ENCODE measurements around the gene DENND1A.
"Not testable (repeated sequence)": the region's sequence is repeated elsewhere in the genome, so short reads cannot be mapped to it uniquely, and the experiment has no call there.

DENND1A gene

DNA sequence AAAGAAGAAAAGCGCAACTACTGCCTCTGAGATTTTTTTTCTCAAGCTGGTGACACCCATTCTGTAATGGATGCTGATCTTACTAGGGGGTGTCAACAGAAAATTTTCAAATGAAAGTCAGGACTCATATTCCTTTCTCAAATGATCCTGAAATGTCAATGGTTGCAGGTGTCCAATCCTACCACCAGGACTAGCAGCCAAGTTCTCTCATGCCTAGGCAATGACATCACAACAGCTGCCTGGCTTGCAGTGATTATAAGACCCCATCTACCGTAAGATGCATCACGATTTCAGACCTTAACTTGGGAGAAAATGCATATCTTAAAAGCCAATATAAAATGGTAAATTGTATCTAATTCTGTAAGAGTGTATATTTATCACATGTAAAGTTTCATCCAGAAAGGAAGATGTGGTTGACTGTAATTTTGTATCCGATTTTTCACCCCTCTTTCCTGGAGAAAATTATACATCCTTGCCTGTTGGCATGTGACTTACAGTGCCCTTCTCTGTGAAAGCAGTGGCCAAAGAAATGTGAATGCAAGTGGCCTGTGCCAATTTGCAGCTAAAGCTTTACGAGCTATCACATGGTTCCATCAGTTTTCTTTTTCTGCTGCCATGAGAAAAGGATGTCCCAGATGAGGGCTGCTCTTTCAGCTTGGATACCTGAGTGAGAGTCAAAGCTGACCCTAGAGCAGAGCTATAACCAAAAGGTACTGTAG is 104.4 kb downstream of the DENND1A start:
- no peak for DNase-seq (ENCODE audit: low read depth in 1 of 2, low spot score in 1 of 2)

DNA sequence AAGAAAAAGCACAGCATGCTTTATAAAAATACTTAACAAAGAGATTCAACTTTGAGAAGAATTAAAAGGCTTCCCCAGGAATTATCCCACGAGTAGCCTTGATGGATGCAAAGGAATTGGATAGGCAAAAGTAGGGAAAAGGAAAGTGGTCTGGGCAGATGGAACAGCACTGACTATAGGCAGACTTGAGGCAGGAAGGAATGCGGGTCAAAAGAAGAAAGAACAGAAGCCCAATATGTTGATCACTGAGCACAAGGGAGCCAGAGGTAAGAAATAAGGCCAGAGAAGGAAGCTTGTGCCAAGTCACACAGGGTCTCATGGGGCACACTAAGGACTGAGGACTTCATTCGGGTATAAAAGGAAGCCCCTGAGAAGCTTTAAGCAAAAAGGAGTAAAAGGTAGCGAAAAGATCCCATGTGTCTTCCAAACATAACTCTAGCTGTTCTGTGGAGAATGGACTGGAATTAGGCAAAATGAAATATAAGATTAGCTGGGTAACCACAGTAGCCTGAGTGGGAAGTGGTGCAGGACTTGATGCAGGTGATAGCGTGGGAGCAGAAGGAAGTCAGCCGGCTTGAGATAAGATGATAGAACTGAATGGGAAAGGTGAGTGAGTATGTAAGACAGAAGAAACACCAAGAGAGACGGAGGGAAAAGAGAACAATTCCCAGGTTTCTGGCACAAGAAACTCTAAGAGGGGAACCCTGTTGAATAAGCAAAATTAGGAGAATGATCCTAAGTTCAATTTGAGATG is 106.6 kb downstream of the DENND1A start:
- no peak for DNase-seq (ENCODE audit: low read depth in 1 of 2, low spot score in 1 of 2)

DNA sequence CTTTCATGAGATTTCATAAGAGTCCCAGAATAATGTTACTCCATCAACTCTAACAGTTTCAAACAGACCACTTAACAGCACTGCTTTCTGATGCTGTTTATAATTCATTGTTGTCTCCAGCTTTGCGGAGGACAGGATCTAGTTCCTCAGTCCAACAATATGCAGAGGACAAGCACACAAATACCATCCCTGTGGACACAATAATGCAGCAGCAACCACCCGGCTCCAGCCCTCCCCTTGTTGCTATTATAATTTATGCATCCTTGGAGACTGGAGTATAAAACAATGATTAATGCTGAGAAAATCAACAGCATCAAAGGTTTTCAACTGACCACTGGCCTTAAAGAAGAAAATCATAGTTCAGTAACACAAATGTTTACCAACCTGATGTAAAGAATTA is 108.3 kb downstream of the DENND1A start:
- no peak for DNase-seq (ENCODE audit: low read depth in 1 of 2, low spot score in 1 of 2)

DNA sequence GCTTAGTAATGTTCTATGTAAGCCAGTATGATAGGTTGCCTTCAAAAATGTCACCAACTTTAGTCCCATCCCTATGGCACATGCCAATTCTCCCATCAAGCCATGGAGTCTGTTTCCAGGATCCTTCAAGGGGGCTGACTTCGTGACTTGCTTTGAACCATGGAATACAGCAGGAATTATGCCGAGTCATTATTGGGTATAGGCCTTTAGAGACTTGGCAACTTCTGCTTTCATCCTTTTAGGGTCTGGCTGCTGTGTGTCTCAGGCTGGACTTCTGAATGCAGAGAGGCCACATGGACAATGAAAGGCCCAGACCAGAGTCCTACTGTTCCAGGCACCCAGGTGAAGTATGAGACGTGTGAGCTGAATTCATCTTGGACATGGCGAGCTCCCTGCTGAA is 109.8 kb downstream of the DENND1A start:
- DNase-seq (ENCODE audit: low read depth in 1 of 2, low spot score in 1 of 2): no peak

DNA sequence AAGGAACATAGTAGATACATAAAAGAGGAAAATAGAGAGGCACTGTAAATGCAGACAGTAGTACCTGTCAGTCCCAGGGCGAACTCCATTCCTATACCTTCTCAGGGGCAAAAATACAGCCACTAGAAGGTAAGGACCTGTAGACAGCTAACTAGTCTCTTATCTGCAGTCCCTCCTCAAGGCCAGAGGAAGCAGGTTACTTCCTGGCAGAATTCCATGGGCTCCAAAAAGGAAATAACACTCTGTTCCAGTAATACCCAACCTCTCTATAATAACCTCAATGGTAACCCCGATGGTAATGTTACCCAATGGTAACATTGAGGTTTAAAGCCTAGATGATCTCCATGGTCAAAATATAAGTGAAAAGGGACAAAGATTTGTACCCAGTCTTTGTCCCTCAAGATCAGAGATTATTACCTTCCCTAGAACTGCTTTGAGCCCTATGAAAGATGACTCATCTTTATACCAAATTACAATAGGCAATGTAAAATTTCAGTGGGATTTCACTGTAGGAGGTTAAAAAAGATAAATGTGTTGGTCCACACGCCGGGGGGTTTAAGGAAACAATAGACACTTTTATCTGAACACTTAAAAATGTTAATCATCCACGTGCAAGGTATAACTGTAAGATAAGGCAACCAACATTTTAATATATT is 113.0 kb downstream of the DENND1A start:
- DNase-seq (ENCODE audit: low read depth in 1 of 2, low spot score in 1 of 2): no peak

DNA sequence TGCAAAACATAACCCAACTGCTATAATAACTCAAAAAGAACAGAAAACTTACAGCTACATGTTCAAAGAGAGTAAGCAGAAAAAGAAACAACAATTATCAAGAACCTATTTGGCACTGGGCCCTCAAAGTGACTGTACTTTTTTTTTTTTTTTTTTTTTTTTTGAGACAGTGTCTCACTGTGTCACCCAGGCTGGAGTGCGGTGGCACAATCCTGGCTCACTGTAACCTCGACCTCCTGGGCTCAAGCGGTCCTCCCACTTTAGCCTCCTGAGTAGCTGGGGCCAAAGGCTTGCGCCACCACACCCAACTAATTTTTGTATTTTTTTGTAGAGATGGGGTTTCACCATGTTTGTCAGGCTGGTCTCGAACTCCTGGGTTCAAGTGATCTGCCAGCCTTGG is 114.1 kb downstream of the DENND1A start:
- DNase-seq (ENCODE audit: low read depth in 1 of 2, low spot score in 1 of 2): not testable (repeated sequence)

DNA sequence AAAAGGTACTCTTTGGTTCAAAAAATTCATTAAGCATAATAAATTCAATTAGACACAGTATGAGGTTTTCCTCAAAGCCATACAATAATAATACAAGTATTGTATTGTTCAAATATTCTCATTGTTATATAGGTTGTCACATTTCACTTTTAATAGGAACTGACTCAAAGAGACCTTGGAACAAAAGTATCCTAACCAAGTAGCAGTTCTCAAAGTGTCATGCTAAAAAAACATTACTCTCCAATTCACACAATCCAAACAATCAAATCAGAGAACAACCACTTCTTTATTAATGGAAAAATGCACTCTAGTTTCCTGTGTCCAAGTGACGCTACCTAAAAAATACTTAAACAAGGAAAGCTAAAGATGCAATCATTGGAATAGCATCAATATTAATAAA is 115.4 kb downstream of the DENND1A start:
- no peak for DNase-seq (ENCODE audit: low read depth in 1 of 2, low spot score in 1 of 2)

DNA sequence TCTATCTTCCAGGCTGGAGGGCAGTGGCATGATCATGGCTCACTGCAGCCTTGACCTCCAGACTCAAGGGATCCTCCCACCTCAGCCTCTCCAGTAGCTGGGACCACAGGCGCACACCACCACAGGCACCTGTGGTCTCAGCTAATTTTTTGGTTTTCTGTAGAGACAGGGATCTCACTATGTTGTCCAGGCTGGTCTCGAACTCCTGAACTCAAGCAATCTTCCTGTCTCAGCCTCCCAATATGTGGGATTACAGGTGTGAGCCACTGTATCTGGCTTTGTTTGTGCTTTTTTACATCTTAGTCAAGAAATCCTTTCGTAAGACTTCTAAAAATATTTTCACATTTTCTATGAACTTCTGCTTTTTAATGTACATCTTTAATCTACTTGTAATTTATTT is 116.9 kb downstream of the DENND1A start:
- no peak for DNase-seq (ENCODE audit: low read depth in 1 of 2, low spot score in 1 of 2)

DNA sequence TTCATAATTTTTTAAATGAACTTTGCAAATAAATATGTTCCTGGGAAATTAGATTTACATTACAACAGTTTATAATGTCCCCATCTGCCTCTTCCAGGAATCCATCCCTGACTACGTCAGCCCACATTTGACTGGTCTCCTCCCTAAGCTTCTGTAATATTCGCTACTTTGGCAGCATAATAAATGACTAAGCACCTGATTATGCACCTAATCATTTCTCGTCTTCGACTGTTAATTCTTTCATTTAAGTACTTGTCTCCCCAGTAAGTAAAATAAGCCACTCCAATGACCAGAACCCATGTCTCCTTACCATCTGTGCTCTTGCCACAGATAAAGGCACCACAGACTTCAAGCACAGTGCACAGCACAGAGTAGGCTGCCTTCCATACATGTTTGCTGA is 122.7 kb downstream of the DENND1A start:
- no peak for DNase-seq (ENCODE audit: low read depth in 1 of 2, low spot score in 1 of 2)

DNA sequence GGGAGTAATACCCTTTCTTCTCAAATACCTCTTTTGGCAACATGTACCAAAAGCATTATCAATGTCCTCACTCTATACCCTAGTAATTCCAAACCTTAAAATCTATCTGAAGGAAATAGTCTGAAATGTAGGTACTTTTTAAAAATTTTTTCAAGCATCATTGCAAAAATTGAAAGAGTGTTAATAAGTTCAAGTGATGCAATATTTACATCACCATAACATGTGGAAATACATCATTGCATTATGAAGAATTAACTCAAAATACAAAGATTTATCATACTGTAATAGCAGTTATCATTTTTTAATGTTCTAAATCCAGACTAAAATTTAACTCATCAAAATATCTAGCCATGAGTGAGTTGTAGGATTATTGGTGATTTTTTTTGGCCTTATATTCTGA is 123.1 kb downstream of the DENND1A start:
- no peak for DNase-seq (ENCODE audit: low read depth in 1 of 2, low spot score in 1 of 2)

DNA sequence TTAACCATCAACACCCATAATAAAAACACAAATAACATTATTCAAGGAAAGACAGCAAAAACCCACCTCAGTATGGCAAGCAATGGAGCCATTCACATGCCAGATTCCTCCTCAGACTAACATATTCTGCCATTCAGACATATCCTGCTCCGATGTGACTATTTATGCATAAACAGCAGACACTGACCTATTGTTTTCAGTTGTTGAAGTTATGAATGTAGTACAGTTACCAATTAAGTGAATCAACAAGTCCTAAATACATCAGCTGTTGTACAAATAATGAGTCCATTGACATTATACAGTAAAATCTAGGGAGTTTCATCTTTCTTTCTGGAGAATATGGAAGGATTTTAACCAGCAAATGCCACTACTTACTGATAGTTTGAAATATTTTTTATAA is 131.7 kb downstream of the DENND1A start:
- no peak for DNase-seq (ENCODE audit: low read depth in 1 of 2, low spot score in 1 of 2)

DNA sequence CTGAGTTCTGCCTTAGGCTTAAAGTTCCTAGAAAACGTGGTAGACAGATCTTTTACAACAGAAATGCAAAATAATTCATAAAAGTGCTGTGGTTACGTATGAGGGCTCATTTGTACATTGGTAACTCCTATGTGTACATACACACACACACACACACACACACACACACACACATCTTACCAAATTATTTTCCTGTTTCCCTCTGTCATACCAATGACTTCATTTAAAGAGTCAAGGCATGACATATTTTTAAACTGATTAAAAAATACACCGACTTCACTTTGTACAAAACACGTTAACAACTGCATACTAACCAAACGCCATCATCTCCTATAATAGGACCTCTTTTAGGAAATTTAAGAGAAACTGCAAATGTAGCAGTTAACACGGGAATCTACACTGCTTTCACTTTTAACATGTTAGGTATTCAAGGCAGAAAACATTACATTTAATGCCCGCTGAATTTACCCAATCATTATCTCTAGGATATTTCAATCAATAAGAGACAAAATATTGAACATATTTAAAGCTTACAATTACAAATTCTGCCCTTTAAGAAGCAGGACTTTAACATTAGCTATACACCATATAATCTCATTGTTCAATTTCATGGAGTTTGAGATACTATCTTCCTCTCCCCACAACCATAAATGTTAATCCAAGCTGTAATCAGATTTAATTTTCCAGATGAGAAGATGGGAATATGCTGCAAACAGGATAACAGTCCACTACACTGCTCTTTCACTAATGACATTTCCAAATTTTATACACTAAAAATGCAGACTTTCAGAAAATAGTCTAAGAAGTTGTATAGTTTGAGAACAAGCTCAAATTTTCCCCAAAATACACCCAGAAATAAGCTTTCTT is 133.1 kb downstream of the DENND1A start:
- DNase-seq (ENCODE audit: low read depth in 1 of 2, low spot score in 1 of 2): no peak

DNA sequence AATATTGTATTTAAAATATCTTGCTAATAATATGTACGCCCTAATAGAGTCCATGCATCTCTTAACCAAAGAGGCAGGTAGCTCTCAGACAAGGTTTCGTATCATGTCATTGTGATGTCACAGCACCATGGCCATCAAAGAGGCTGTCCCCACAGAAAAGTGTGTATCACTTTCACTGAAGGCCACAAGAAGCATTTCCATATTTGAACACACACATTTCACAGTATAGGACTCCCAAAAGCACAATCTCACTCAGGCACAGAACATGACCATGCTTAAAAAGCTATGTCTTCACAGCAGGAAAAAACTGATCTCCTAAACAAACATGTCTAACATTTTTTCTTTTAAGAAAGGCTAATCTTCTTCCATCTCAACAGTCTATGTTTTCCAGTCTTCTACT is 133.8 kb downstream of the DENND1A start:
- no peak for DNase-seq (ENCODE audit: low read depth in 1 of 2, low spot score in 1 of 2)

DNA sequence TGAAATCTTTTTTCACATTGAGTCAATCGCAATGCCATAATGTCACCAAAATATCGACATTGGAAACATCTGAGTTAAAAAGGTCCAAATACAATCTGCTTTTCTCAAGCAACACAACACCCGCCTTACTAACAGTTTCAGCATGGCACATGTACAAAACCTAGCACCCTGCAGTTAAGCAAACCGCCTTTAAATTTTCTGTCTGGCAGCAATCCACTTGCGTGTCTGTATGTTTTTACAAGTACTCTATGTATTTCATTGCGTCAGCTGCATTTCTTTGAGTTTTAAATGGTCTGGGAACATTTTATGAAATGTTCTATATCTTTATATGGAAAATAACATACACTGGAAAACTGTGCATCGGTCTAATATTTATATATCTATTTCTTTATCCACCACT is 134.6 kb downstream of the DENND1A start:
- DNase-seq (ENCODE audit: low read depth in 1 of 2, low spot score in 1 of 2): no peak

DNA sequence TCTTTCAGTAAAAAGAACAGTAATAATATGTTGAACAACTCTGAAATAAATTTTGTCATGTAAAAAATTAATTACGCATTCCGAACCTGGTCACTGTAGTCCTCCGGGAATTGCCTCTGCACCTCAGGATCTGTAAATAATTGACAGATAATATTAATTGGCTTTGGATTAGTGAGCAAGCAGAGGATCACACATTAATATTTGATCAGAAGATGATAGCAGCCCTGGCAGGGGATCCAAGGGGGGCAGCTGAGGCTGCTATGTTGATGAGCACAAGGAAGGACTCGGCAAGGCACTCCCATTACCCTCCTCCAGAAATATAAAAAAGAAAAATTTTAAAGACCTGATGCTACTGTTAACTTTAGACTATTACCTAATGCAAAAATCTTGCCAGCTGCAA is 137.4 kb downstream of the DENND1A start:
- DNase-seq (ENCODE audit: low read depth in 1 of 2, low spot score in 1 of 2): no peak

DNA sequence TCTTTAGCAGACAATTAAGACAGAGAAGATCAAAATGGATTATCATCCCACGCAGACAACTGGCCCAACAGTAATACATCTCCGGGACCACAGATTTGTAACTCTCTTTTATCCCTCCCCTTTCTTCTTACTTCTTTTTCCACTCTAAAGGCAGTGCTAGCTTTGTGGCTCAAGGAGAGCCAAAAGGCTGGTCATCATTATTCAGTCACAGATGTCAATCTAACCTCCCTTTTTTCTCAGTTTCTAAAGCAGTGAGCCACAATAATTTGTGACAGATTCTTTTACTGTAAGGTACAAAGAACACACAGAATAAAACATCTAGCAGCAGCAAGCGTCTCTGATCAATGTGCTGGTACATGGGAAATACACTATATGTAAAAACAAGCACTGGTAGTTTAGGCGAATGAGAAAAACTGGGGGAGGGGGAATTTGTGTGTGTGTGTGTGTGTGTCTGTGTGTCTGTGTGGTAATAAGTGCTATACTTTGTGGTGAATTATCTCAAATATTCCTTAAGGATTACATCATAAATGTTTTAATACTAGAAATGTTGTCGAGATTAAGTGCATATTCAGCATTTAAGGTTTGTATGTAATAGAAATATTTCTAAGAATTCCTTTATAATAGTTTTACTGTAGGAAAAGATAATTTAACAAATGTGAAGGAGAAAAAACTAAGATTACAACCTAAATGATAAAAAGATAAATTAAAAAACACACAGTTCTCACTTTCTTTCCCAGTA is 140.2 kb downstream of the DENND1A start:
- no peak for DNase-seq (ENCODE audit: low read depth in 1 of 2, low spot score in 1 of 2)

DNA sequence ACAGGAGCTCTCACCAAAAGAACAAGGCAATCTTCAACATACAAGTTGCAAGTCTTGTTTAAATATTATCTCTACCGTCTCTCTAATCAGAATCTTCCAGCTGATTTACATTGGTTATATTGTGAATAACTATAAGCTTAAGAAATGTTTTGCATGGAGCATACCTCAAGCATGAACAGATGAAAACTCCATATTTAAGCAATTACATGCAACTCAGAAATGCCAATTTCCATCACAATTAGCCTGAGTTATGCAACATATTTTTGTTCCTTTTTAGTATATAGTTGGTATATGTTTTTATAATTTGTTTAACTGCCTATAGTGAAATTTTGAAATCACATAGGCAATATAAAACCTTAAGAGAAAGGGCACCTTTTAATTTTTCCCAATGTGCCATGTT is 142.5 kb downstream of the DENND1A start:
- no peak for DNase-seq (ENCODE audit: low read depth in 1 of 2, low spot score in 1 of 2)

DNA sequence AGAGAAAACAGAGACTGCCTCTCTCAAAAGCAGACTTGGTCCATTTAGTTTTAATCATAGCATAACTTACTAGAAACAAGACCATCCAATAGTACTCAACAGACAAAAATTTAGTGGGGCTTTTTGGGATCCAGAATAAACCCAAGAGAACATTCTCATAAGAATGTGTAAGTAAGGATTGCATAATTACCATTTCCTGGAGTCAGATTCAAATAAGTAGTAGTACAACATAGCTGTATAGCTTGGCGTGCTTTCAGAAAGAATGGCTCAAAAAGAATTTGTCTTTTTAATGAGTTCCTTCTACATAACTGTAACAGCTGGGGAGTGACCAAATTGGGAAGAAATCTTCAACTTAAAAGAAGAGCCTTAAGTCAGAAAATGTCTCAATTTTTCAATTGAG is 145.4 kb downstream of the DENND1A start:
- no peak for DNase-seq (ENCODE audit: low read depth in 1 of 2, low spot score in 1 of 2)

DNA sequence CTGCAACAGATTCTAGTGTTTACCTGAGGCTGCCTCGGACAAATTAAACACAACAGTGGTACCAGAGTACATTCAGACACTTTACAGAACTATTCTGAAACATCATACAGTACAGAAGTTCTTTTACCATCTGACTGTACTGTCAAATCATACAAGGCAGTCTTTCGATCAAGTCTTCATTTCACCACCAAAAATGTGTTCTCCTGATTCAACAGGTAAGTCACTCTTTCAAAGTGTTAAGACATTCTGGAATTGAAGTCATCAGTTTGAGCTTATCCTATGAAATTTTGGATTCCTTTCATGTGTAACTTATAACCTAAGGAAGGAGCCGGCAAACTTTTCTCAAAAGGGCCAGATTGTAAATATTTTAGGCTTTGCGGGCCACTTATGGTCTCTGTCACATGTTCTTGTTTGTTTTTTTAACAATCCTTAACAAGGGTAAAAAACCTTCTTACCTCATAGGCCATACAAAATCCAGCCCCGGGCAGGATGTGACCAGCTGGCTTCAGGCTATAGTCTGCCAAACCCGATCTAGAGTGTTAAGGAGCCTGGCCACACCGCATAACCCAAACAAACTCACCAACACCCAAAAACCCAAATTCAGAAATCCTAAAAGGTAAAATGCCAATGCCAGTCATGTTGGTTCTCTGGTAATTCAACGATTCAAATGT is 151.6 kb downstream of the DENND1A start:
- no peak for DNase-seq (ENCODE audit: low read depth in 1 of 2, low spot score in 1 of 2)

Measured in activated CD4-positive, alpha-beta T cell treated with anti-CD3 and anti-CD28 coated beads, Interleukin-2, amount 50 U/mL, for 24 hours (primary cell).